ENCODE results near the gene NAV1. TPM values are rescaled to one million over a fixed set of nuclear protein-coding genes. Genes with fewer than 3 reads are reported as not detected.

NAV1 gene
- polyA plus RNA-seq, 1 donor (not counting 4 experiments of a cell fraction or from before 2014, with no cell fraction given), result 13.2 TPM

DNA sequence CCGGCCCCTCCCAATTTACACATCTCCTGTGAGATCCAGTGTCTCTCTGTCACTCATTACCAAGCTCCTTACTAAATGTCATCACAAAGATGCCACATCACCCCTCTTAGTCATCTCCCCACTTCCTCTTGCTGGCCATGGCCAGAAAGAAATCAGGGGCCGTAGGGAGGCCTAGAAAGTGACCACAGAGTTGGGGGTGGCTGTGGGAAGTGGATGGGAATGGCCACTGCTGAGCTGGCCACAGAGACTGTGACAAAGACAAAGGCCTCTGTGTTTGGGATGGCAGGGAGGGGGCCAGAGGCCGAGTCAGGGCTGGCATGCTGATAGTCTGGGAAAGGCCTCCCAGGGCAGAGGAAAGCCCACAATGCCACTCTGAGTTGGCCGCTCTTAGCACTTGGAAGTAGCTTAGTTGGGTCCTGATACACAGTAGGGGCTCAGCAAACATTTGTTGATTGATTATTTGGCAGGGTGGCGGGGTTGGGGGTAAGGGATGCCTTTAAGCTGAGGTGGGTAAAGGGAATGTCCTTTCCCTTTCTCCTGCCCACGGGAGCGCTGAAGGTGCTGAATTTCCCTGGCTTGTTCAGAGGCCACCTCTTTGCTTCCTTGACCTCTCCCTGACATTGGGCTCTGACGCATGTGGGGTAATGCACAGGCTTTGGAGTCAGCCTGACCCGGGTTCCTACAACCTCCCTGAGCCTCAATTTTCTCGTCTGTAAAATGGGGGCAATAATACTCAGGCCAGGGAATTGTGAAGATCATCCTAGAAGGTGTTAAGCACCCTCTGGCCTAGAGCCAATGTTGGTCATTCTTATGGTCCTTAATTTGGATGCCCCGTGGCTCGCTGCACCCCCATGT, 13.2 kb downstream of the NAV1 start:
- no peak overlapping the region for H3K4me3 ChIP-seq (ENCODE audit: control insufficient read depth in 2 of 3, extremely low read depth in 1 of 3, insufficient read depth in 2 of 3, low read depth in 1 of 3, low read length in 3 of 3)
- H3K4me2 ChIP-seq (ENCODE audit: control insufficient read depth, extremely low read depth, insufficient read depth, low read depth, low read length), result no peak overlapping the region
- H3K27ac ChIP-seq (ENCODE audit: control insufficient read depth, insufficient read depth, low read length), result no peak overlapping the region
- DNase-seq (ENCODE audit: low read depth, low spot score), result no peak
- no peaks in the 10 kb centered on the region for H3K9me1 ChIP-seq (ENCODE audit: control insufficient read depth, extremely low read depth, insufficient read depth, low read length)
- H2AFZ ChIP-seq (ENCODE audit: control insufficient read depth, low read length), result no peak overlapping the region
- no peaks in the 10 kb centered on the region for H3K9me3 ChIP-seq (ENCODE audit: control insufficient read depth, low read depth, low read length)
- H3K27me3 ChIP-seq (ENCODE audit: control insufficient read depth, extremely low read depth, insufficient read depth, low read length), result no peaks in the 10 kb centered on the region
- no peaks in the 10 kb centered on the region for H3K36me3 ChIP-seq (ENCODE audit: control insufficient read depth in 2 of 2, extremely low read depth in 1 of 2, insufficient read depth in 2 of 2, low read length in 2 of 2)
- no peak overlapping the region for H3K9ac ChIP-seq (ENCODE audit: control insufficient read depth, extremely low read depth, insufficient read depth, low read length)
- H3K4me1 ChIP-seq (ENCODE audit: control insufficient read depth, extremely low read depth, insufficient read depth, low read length), result no peaks in the 10 kb centered on the region
- dilution Hi-C loops (cut with MboI; ENCODE audit: extremely low pct_ligation_motif_present, low sequenced_read_pairs), result loop anchor here (25.0 kb wide), 2 partner anchors 135 to 235 kb away; no protein-coding TSS in a partner anchor
- no peaks in the 10 kb centered on the region for H4K20me1 ChIP-seq (ENCODE audit: control insufficient read depth, extremely low read depth, insufficient read depth, low read length)
- TF ChIP-seq, protein P1, sequence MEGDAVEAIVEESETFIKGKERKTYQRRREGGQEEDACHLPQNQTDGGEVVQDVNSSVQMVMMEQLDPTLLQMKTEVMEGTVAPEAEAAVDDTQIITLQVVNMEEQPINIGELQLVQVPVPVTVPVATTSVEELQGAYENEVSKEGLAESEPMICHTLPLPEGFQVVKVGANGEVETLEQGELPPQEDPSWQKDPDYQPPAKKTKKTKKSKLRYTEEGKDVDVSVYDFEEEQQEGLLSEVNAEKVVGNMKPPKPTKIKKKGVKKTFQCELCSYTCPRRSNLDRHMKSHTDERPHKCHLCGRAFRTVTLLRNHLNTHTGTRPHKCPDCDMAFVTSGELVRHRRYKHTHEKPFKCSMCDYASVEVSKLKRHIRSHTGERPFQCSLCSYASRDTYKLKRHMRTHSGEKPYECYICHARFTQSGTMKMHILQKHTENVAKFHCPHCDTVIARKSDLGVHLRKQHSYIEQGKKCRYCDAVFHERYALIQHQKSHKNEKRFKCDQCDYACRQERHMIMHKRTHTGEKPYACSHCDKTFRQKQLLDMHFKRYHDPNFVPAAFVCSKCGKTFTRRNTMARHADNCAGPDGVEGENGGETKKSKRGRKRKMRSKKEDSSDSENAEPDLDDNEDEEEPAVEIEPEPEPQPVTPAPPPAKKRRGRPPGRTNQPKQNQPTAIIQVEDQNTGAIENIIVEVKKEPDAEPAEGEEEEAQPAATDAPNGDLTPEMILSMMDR (optimal IDR thresholded peaks at IDR 0.05 in 1 of 3, IDR thresholded peaks at IDR 0.05 in 1 of 3, conservative IDR thresholded peaks at IDR 0.05 in 1 of 3; ENCODE audit: extremely low read depth in 1 of 3, insufficient read depth in 2 of 3, low read length in 3 of 3), result no peak
- TF ChIP-seq EZH2 (IDR thresholded peaks at IDR 0.05; ENCODE audit: low read length), result no peak
- no peaks in the 10 kb centered on the region for H3K79me2 ChIP-seq (ENCODE audit: control insufficient read depth, insufficient read depth, low read length)
- FAIRE-seq, result no peak

DNA sequence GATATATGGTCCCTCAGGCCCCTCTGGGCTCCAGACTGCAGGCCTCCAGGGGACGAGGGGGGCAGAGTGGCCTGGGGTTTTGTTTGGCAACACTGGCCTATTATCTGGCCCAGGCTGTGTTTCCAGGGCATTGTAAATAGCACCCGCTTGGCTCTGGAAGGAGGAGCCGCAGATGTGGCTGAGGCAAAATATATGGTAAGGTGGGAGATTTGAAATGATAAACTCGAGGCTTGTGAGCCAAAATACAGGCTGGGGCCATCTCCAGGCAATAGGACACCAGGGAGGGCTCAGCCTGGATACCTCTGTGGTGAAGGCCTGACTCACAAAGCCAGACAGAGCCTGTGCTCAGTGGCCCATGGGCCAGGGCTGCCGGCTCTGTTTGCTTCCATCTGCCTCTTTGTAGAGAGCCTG, 14.0 kb downstream of the NAV1 start:
- FAIRE-seq, result no peak
- Histone ChIP-seq H3K9me1 (ENCODE audit: control insufficient read depth, extremely low read depth, insufficient read depth, low read length) (no peaks in the 10 kb centered on the region), H3K27ac (ENCODE audit: control insufficient read depth, insufficient read depth, low read length) (no peak overlapping the region), H3K27me3 (ENCODE audit: control insufficient read depth, extremely low read depth, insufficient read depth, low read length) (no peaks in the 10 kb centered on the region), H2AFZ (ENCODE audit: control insufficient read depth, low read length) (no peak overlapping the region), H3K9me3 (ENCODE audit: control insufficient read depth, low read depth, low read length) (no peaks in the 10 kb centered on the region), H3K79me2 (ENCODE audit: control insufficient read depth, insufficient read depth, low read length) (no peaks in the 10 kb centered on the region), H3K4me2 (ENCODE audit: control insufficient read depth, extremely low read depth, insufficient read depth, low read depth, low read length) (no peak overlapping the region), H4K20me1 (ENCODE audit: control insufficient read depth, extremely low read depth, insufficient read depth, low read length) (no peaks in the 10 kb centered on the region), H3K4me1 (ENCODE audit: control insufficient read depth, extremely low read depth, insufficient read depth, low read length) (no peaks in the 10 kb centered on the region), H3K4me3 (ENCODE audit: control insufficient read depth in 2 of 3, extremely low read depth in 1 of 3, insufficient read depth in 2 of 3, low read depth in 1 of 3, low read length in 3 of 3) (no peak overlapping the region), H3K36me3 (ENCODE audit: control insufficient read depth in 2 of 2, extremely low read depth in 1 of 2, insufficient read depth in 2 of 2, low read length in 2 of 2) (no peaks in the 10 kb centered on the region), H3K9ac (ENCODE audit: control insufficient read depth, extremely low read depth, insufficient read depth, low read length) (no peak overlapping the region)
- dilution Hi-C loops (cut with MboI; ENCODE audit: extremely low pct_ligation_motif_present, low sequenced_read_pairs), result loop anchor here (25.0 kb wide), 2 partner anchors 134 to 234 kb away; no protein-coding TSS in a partner anchor
- TF ChIP-seq, protein P1 (optimal IDR thresholded peaks at IDR 0.05 in 1 of 3, IDR thresholded peaks at IDR 0.05 in 1 of 3, conservative IDR thresholded peaks at IDR 0.05 in 1 of 3; ENCODE audit: extremely low read depth in 1 of 3, insufficient read depth in 2 of 3, low read length in 3 of 3), result no peak
- no peak for TF ChIP-seq EZH2 (IDR thresholded peaks at IDR 0.05; ENCODE audit: low read length)
- DNase-seq (ENCODE audit: low read depth, low spot score), result no peak
